Hepatocyte (in vitro differentiated cells): ENCODE data around the gene DNASE1. TPM values are rescaled to one million over a fixed set of nuclear protein-coding genes. Genes with fewer than 3 reads are reported as not detected.
A peak's percentile ranks its signal among the peaks of the same experiment; 100 is the strongest.

Experiments used
- DNase-seq: peaks from one replicate; pipeline ENCODE4 v3.0.0-alpha.2; 2016; ENCODE audit warnings: low spot score
- H2AFZ ChIP-seq: fragments of 200-600 bp; sonication (generic); 2 replicates; pipeline ENCODE4 v1.6.0; 2016; ENCODE audit warnings: antibody characterized with exemption, mild to moderate bottlenecking
- H3K27ac ChIP-seq: fragments of 200-600 bp; sonication (generic); 2 replicates; pipeline ENCODE4 v1.5.1; 2016; ENCODE audit warnings: mild to moderate bottlenecking
- H3K27me3 ChIP-seq: fragments of 200-600 bp; sonication (generic); 2 replicates; pipeline ENCODE4 v1.6.1; 2016
- H3K36me3 ChIP-seq: fragments of 200-600 bp; sonication (generic); replicated peaks from 2 replicates; pipeline ENCODE4 v1.5.1; 2016; ENCODE audit warnings: low read depth; ENCODE audit not compliant: insufficient read depth
- H3K4me1 ChIP-seq: fragments of 200-600 bp; sonication (generic); 2 replicates; pipeline ENCODE4 v1.5.1; 2016; ENCODE audit warnings: mild to moderate bottlenecking, moderate library complexity; ENCODE audit not compliant: insufficient read depth
- H3K4me2 ChIP-seq: fragments of 200-600 bp; sonication (generic); 2 replicates; pipeline ENCODE4 v1.6.0; 2016
- H3K4me3 ChIP-seq: fragments of 200-600 bp; sonication (generic); 2 replicates; pipeline ENCODE4 v1.5.1; 2016; ENCODE audit warnings: mild to moderate bottlenecking
- H3K79me2 ChIP-seq: fragments of 200-600 bp; sonication (generic); 2 replicates; pipeline ENCODE4 v1.6.0; 2017; ENCODE audit warnings: mild to moderate bottlenecking
- H3K9me2 ChIP-seq: fragments of 200-600 bp; sonication (generic); replicated peaks from 2 replicates; pipeline ENCODE4 v1.6.0; 2017; ENCODE audit warnings: mild to moderate bottlenecking; ENCODE audit not compliant: insufficient read depth
- H3K9me3 ChIP-seq: fragments of 200-600 bp; sonication (generic); 2 replicates; pipeline ENCODE4 v1.5.1; 2016; ENCODE audit warnings: low read depth, mild to moderate bottlenecking
- H4K20me1 ChIP-seq: fragments of 200-600 bp; sonication (generic); 2 replicates; pipeline ENCODE4 v1.6.0; 2016; ENCODE audit warnings: mild to moderate bottlenecking; ENCODE audit not compliant: insufficient read depth, poor library complexity, severe bottlenecking
- EZH2 ChIP-seq: fragments of 200-600 bp; sonication (generic); IDR thresholded peaks from 2 replicates; pipeline ENCODE4 v1.6.1; 2016; ENCODE audit warnings: antibody characterized with exemption, mild to moderate bottlenecking, borderline replicate concordance
- EZH2phosphoT487 ChIP-seq: fragments of 200-600 bp; sonication (generic); IDR thresholded peaks from one replicate; pipeline ENCODE4 v1.6.1; 2018; ENCODE audit warnings: antibody characterized with exemption, mild to moderate bottlenecking, low read depth, moderate library complexity; ENCODE audit not compliant: unreplicated experiment, severe bottlenecking
- WGBS: methylation state at CpG from one replicate; pipeline ENCODE4 v1.1.6; 2016; ENCODE audit warnings: low lambda C conversion rate; ENCODE audit errors: missing lambda C conversion rate; 5-methylcytosine and 5-hydroxymethylcytosine counted together
- polyA plus RNA-seq: library from polyadenylated mRNA; unstranded; fragments of >200 nt; fragmentation: Nextera tagmentation; extraction: Ambion mirVana; gene quantifications from 2 replicates; pipeline ENCODE4 v1.2.1, GENCODE V29; 2016
- total RNA-seq: library from RNA; depleted of rRNA; stranded (reverse); fragments of >200 nt; gene quantifications from 2 replicates; pipeline ENCODE4 v1.2.3, GENCODE V29; 2014
- TF ChIP-seq, protein P1 (sequence below): fragments of 200-600 bp; sonication (generic); IDR thresholded peaks from 2 replicates; pipeline ENCODE4 v1.5.1; 2016; ENCODE audit warnings: antibody characterized with exemption, mild to moderate bottlenecking; ENCODE audit not compliant: poor library complexity

Gene DNASE1
- total and polyA plus RNA-seq, 2 experiments from 2014 or later: 284 to 337 TPM

DNA sequence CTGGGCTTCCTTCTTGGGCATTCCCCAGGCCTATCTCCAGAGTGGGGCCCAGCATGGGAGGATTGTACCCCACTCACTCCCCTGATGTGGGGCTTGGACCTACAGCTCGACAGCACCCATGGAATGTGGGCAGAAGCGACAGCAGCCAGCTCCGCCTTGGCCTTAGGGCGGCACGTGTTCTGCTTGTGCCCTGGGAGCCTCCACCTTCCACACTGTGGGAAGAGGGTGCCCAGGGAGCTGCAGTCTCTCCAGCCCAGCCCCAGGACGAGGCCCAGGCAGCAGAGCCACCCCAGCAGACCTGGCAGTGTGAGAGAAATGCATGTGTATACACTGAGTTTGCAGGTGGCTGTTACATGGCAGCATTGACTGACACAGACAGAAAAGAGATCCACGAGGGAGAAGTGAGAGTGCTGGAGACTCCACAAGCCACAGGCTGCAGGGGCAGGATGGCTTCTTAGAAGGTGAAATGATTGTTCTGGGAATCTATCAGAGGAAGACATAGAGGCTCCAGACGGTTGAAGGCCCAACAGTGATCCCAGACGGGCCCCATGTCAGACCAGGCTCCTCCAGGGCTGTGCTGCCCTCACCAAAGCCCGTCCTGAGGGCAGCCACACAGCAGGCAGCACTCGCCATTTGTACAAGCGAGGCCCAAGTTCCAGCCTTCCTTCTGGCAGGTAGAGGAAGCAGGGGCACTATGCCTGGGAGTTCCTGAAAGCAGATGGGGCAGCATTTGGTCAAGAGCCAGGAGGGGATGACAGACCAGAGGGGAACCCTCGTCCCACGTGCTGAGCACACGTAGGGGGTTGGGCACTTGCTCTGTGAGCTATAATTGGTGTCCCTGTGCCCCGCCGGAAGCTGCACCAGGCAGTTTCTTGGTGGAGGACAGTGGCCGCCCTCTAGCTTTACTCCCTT is 2.8 kb upstream of the DNASE1 start:
- Histone ChIP-seq H2AFZ (no peak overlapping the region), H3K79me2 (peaks cover 30% of the 10 kb centered on the region), H3K4me3 (no peak overlapping the region), H3K9me3 (no peaks in the 10 kb centered on the region), H3K9me2 (no peaks in the 10 kb centered on the region), H3K36me3 (no peaks in the 10 kb centered on the region), H3K27ac (no peak overlapping the region), H3K27me3 (no peaks in the 10 kb centered on the region), H4K20me1 (no peaks in the 10 kb centered on the region), H3K4me2 (no peak overlapping the region), H3K4me1 (peaks cover 11% of the 10 kb centered on the region)
- TF ChIP-seq EZH2phosphoT487 (no peak), EZH2 (no peak)
- TF ChIP-seq, protein P1, sequence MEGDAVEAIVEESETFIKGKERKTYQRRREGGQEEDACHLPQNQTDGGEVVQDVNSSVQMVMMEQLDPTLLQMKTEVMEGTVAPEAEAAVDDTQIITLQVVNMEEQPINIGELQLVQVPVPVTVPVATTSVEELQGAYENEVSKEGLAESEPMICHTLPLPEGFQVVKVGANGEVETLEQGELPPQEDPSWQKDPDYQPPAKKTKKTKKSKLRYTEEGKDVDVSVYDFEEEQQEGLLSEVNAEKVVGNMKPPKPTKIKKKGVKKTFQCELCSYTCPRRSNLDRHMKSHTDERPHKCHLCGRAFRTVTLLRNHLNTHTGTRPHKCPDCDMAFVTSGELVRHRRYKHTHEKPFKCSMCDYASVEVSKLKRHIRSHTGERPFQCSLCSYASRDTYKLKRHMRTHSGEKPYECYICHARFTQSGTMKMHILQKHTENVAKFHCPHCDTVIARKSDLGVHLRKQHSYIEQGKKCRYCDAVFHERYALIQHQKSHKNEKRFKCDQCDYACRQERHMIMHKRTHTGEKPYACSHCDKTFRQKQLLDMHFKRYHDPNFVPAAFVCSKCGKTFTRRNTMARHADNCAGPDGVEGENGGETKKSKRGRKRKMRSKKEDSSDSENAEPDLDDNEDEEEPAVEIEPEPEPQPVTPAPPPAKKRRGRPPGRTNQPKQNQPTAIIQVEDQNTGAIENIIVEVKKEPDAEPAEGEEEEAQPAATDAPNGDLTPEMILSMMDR: no peak
- no peak for DNase-seq
- WGBS: 89% methylated on average over 18 of the region's 18 CpGs

DNA sequence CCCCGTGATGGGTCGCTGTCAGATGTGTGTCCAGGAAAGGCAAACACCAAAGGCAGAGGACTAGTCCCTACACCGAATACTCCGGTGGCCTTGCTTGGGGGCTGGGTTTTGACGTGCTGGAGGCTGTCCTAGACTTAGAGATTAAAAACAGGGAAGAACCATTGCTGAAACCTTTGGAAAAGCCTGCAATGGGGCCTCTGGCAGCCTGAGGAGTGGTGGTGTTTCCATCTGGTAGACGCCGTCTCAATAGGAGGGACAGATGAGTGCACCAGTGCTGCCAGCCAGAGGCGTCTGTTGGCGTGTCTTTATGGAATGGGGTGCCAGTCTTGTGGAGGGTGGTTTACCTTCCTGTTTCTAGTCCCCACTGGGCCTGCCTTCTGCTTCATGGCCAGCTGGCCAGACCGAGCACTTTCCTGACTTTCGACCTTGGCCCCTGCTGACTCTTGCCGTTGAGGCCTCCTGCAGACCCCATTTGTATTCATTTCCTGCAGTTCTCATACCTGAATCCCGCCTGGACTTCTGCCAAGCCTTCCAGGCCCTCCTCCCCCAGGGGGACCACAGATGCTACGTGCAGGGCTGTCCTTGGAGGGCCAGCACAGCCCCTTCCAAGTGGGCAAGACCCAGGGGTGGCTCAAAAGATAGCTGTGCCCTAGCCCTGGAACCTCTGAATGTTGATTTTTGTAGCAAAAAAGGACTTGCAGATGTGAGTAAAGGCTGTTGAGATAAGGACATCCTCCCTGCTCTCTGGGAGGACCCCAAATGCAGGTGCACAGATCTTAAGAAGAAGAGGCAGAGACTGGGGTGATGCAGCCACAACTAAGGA is 1.9 kb upstream of the DNASE1 start:
- Histone ChIP-seq H4K20me1 (no peaks in the 10 kb centered on the region), H3K27me3 (no peaks in the 10 kb centered on the region), H3K9me2 (no peaks in the 10 kb centered on the region), H3K4me2 (no peak overlapping the region), H3K27ac (no peak overlapping the region), H3K4me1 (peaks cover 2% of the 10 kb centered on the region), H3K4me3 (no peak overlapping the region), H2AFZ (no peak overlapping the region), H3K9me3 (no peaks in the 10 kb centered on the region), H3K36me3 (no peaks in the 10 kb centered on the region), H3K79me2 (peaks cover 39% of the 10 kb centered on the region)
- TF ChIP-seq EZH2phosphoT487 (no peak), EZH2 (no peak)
- TF ChIP-seq, protein P1: no peak
- 91% methylated on average over 14 of the region's 14 CpGs for WGBS
- DNase-seq: no peak

DNA sequence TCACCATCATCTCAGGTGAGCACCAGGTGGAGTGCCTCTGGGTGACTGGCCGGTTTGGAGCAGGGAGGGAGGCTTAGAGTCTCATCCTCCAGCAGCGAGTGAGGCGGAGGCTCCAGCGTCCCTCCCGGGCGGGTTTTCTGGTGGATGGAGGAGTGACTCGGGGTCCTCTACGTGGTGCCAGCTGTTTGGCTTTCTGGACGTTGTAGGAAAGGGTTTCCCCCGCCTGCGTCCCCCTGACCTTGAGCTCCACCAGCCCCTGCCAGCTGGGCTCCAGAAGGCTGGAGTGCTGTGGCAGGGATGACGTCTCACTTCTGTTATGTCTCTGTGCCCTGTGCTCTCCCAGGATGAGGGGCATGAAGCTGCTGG is 522 bp downstream of the DNASE1 start:
- Histone ChIP-seq H3K79me2 (peaks cover 25% of the 10 kb centered on the region), H3K9me2 (no peaks in the 10 kb centered on the region), H3K4me1 (no peaks in the 10 kb centered on the region), H3K4me2 (peak overlapping the region; percentile 74), H3K27ac (peak overlapping the region; percentile 98), H2AFZ (no peak overlapping the region), H3K9me3 (no peaks in the 10 kb centered on the region), H4K20me1 (no peaks in the 10 kb centered on the region), H3K36me3 (no peaks in the 10 kb centered on the region), H3K27me3 (no peaks in the 10 kb centered on the region), H3K4me3 (peak overlapping the region; percentile 33)
- WGBS: 73% methylated on average over 12 of the region's 12 CpGs
- DNase-seq: no peak
- TF ChIP-seq, protein P1: no peak
- no peak for TF ChIP-seq EZH2
- TF ChIP-seq EZH2phosphoT487: no peak
